Posterior cingulate gyrus (tissue), 11 donors: ENCODE data around the gene HOXA13.

ENCODE experiments used
- DNase-seq, 10 donors: peaks; one replicate each; pipeline versions ENCODE4 v3.0.0 to v3.0.0-alpha.2; 2020 to 2021; ENCODE audit warnings: mixed read lengths in 3 of 10
- intact Hi-C: fragments of 100-400 bp; cut with DNase I; formaldehyde crosslinking; loops from one replicate; pipeline ENCODE4 v1.15.1; 2023

Gene HOXA13

DNA sequence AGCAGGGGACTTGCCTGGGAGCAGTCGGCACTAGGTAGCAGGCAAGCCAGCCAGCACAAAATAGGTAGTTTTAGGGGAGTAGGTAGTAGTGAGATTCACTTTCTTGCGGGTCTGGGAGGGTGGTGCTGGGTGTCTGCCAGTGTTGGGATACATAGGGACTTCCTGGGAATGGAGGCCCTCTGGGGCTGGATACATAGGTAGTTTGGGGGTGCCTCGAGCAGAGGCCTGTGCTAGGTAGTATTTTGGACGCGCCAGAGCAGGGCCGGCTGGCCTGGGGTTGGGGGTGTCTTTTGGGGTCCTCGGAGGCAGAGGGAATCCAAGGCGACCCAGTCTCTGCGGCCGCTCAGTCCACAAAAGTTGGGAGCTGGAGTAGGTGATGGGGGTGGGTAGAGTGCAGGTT, 45.5 kb downstream of the HOXA13 start:
- intact Hi-C loops: no loop called here
- peak in 1 of 10 donors; percentile 12 for DNase-seq

DNA sequence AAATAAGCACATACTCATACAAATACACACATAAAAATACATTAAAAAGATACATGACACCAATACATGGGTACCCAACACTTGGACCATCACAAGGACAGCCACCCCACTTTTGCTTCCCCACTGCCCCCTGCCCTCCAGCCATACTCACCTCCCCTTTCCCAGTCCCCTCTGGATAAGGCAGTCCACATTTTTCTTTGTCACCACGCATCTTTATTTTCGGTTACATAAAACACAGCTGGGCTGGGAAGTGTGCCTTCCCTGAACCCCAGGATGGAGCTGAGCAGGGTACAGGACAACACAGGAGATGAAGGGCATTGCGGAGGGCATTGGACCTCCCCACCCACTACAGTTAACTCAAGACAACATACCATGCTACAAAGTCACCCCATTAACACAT, 46.4 kb downstream of the HOXA13 start:
- intact Hi-C loops: no loop called here

DNA sequence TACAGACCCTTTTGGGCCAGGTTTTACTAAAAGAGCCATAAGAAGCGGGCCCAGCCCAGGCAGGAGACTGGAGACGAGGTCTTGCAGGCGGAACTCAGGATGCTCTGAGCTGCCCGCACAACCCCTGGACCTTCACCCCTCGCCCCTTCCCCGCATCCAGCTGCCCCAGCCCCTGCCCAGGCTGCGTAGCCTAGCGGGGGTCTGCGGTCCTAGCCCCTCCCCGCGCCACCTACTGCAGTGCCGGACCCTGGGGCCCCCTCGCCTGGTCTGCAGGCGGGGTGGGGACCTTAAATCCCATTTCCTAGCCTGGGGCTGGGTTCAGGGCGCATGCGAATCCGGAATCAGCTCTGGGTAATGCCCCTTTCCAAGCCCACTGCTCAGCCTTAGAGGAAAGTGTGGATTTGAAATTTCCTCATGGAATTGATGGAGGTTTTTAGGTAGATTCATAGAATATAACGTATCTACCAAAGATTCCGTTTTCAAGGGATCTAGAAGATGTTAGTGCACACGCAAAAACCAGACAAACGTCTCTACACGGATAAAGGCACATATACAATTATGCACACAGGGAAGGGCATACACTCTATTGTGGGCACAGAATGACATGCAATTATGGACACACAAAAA, 47.0 kb downstream of the HOXA13 start:
- peak in 1 of 10 donors; percentile 65 for DNase-seq
- intact Hi-C loops: no loop called here

More for the DNA sequence above, 46.4 kb downstream of the HOXA13 start:
- DNase-seq: peak in 2 of 10 donors; percentile 0 to 16

DNA sequence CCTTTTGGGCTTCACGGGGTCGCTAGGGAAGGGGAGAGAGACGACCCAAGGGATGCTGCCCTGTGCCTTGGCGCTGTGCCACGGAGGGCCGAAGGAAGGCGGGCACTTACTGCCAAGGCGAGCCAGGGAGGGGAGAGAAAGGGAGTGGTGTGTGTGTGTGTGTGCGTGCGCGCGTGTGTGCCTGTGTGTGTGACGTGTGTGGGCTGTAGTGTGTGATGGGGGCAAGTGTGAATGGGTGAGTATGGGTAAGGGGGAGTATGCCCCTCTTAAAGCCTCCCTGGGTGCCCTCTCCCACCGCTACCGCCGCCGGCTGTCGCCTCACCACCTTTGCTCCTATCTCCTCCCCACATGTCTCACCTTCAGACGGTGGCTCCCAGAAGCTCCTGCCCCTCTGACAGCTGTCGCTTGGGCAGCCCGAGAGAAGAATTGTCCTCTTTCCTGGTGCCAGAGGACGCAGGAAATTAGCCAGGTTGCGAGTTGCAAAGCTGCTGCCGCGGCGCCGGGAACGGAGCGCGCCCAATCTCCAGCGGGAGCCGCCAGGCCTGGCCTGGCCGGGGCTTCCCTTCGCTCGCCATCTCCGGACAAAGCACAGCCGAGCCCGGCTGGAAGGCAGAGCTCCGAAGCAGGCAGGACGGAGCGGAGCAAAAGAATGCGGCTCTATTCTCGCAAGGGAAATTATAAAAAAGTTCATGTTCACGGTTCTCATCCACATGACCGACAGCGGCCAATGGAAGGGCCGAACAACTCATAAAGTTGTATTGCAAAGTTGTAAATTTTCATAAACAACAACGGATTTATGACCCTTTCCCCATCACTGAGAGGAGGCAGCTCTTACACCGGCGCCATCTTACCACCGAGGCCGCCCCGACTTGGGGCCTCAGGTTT, 47.7 kb downstream of the HOXA13 start, which contains the start of gene HOXA3:
HOXA3 (minus strand) TSS at position 653 of the 885 bp plus-strand sequence. CDS start 41,943 bp downstream, outside the sequence.
- peak in 3 of 10 donors; percentile 9 to 80 (median 29) for DNase-seq
- intact Hi-C loops: no loop called here

DNA sequence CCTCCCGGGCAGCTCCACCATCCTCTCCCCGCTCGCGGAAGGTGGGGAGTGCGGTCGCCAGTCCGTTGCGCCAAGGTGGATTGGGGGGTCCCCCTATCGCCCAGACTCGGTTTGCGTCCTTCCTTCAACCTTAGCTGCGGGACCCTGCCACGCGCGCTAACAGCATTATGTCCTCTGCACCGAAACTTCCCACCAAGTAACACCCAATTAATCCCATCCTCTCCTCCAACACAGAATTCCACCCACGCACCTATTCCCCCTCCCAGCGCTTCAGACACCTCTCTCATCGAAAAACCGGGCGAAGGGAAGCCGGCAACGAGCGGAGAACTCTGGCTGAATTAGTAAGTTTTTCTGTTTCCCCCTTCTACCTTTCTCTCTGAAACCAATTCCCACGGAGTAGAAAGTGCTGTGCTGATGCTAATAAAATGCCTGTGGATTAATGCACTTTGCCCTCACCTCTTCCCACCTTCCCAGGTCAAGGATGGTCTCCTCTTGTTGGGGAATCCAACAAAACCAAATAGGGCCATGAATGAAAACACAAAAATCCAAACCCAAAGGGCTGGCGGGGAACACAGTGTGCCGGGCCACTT, 48.5 kb downstream of the HOXA13 start:
- intact Hi-C loops: no loop called here
- DNase-seq: peak in 2 of 10 donors; percentile 13 to 69

DNA sequence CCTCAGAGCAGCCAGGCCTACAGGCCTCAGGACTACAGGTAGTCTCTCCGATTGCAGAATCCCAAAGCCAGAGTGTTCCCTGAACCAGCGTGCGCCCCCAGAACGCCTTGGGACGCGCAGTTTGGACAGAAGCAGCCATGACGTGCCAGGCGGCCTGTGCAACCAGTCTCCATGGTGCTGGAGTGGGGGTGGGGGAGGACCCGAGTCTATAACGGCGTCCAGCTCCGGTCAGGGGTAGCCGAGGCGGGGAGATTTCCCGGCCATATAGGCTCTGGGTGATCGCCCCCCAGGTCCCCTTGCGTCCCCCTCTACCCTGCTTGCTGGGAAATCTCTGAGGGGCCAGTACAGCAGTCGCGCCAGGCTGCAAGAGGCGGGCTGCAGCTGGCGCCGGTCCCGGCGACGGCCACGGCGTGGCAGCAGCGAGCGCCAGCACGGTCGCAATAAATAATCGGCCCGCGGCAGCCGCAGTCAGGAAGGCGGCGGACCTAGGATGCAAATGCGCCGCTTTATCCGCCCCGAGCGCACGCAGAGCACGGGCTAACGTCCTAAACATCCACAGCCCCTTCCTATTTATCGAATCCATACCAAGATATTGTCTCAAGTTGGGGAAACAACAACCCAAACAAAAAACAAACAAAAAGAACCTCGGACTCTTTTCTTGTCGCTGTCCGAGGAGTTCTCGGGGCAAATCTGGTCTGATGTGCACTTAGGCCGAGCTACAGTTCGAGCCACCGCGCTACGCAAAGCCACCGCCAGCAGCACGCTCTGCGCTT, 49.1 kb downstream of the HOXA13 start:
- intact Hi-C loops: no loop called here
- peak in 7 of 10 donors; percentile 28 to 85 (median 52) for DNase-seq

DNA sequence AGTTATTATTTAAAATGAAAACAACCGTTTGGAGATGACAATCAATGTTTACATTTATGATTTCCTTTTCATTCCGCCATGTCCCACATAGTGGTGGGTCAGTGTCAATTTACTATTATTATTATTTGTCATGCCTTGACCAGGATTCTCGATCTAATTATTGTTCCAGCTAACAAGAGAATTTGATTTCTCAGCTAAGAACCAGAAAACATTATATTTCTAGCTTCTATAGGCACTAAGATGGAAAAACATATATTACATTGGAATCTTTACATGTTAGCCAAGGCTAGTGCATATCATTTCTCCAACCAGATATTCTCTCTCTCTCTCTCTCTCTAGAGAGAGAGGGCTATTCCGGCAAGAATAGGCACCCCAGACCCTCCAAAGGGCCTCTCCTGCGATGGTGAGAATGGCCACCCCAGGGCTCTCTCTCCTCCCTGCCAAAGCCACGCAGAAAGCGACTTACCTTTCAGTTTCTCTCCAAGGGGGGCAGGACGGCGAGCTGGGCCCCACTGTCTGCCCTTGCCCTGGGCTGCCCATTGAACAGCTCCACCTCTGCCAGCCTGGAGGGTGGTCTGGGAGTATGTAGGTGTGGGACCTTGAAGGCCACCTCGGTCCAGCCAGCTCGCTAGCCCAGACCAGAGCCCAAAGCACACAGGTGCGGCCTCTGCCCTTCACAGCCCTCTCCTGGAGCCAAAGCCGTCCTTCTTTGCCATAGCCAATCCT, 49.9 kb downstream of the HOXA13 start:
- DNase-seq: peak in 3 of 10 donors; percentile 5 to 55 (median 38)
- intact Hi-C loops: no loop called here

DNA sequence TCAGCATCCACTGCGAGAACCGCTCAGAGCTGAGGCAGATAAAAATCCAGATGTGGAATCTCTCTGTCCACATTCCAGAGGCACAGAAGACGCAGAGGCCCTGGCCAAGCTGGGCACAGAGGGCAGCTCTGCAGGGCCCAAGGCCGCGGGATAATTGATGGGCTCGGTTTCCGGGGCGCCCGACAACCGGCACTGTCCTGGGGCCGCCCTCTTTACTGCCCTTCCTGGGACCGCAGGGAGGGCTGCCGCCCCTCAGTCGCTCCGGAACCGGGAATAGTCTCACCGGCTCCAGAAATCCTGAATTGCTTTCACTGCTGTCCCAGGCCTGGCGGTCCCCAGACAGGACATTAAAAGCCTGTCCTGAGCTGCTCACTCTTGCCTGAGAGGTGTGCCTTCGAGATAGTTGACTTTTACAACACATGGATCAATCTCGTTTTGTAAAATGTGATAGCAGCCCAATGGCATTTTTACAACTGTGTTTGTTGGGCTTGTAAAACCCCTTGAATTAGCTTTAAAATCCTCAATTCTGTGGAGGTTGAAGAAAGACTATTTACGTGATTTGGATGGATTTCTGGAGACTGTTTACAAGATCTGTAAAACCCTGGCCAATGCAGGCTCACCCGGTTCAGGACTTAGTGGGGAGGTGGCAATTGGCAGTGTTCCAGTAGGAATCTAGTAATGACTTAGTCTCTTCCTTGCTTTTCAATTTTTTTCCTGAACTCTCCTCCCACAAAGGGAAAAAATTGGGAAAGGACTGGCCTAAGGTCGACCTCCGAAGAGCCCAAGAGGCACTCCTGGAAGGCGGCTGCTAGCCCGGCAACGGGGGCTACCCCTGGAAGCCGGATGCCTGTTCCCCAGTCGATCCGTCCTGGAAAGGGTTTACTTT, 50.9 kb downstream of the HOXA13 start:
- intact Hi-C loops: no loop called here

DNA sequence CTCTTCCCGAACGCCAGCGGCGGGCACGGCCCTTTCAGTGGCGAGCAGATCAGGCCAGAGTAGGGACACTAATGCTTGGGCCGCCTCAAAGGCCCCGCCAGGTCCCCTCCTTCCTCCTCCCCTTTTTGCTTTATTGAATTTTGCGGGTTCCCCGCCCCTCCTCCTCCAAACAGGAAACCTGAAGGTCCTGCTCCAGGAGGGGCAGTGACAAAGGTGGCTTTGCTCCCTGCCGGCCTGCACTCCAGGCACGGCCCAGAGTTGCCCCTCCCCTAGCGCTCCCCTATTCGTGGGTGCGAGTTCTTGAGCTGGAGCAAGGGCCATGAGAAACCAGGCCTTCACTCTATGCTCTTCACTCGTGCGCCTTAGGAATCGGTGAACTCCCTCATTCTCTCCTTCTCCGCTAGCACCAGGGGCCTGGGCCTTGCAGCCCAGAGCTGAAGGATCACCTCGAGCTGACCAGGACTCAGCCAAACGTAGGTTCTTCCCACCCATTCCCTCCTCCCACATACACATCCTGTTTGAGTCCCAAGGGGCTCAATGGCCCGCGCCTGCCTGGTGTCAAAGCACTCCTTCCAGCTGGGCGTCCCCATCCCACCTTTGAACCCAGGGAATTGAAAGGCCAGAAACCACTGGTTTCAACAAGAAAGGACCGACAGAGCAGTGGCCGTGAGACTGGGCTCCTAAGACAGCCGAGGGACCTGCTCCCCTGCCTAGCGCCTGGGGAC, 51.7 kb downstream of the HOXA13 start:
- peak in 4 of 10 donors; percentile 8 to 75 (median 41) for DNase-seq
- intact Hi-C loops: no loop called here

More for the DNA sequence above, 50.9 kb downstream of the HOXA13 start:
- DNase-seq: peak in 2 of 10 donors; percentile 62 to 67

DNA sequence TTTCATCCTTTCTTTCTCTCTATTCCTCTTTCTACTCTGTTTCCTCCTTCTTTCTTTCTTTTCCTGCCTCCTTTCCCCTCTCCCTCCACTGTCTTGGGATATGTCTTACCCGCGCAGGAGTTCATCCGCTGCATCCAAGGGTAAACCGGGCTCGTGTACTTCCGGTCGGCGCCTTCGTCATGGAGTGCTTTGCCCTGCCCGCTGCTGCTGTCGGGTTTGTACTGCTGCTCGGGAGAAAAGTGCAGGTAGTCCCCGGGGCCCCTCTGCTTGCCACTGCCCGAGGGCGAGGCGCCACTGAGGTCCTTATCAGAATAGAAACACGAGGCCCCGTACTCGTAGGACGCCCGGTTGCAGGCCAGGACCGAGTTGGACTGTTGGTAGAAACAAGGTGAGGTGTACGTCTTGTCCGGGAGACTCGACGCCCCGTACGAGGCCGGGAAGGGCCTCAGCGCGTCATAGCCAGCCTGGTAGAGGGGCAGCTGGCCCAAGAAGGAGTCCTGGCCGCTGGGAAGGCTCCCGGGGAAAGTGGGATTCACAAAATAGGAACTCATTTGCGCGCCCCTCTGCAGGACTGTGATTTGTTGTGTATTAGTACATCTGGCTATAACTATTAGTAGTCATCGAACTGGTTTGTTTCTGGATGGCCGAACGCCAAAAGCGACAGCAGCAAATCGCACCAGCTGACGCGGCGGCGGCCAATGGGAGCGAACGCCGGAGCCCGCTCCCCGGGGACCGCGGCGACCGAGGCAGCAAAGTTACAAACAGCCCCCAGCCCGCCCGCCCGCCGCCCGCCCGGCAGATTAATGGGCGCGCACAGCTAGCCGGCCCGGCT, 52.5 kb downstream of the HOXA13 start, which contains the start of gene HOXA6:
HOXA6 (minus strand) TSS at position 576 of the 832 bp plus-strand sequence; CDS start at position 551, 25 bp downstream.
- peak in 5 of 10 donors; percentile 13 to 69 (median 59) for DNase-seq
- intact Hi-C loops: no loop called here

DNA sequence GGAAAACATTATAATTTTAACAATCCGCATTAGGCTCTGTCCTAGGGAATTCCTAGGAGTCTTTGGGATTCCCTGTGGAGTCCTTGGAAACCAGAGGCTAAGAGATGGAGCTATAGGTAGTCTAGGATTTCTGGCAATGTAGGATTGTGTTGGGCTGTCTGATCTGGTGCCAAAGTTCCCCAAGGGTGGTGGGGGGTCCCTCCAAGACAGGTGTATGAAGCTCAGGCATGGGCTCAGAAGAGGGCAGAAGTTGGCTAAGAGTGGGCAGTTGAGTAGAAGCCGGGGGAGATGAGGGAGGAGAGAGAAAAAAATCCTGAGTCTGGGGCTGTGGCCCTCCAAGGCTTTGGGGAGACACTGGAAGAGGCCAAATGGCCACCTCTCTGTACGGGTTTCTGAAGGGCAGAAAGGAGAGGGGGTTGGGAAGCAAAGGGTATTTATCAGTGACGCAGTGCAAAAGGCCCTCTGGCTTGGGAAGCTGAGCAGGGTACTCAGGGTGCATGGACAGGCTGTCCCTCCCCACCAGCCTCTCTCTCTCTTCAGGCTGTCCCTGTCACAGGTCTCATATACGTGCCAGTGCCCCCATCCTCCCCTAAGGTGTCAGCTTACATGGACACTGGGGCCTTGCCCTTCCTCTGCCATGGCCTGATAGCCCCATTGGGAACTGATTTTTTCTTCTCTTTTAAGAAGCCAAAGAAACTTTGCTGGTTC, 53.2 kb downstream of the HOXA13 start:
- intact Hi-C loops: no loop called here
- peak in 2 of 10 donors; percentile 10 to 42 for DNase-seq

DNA sequence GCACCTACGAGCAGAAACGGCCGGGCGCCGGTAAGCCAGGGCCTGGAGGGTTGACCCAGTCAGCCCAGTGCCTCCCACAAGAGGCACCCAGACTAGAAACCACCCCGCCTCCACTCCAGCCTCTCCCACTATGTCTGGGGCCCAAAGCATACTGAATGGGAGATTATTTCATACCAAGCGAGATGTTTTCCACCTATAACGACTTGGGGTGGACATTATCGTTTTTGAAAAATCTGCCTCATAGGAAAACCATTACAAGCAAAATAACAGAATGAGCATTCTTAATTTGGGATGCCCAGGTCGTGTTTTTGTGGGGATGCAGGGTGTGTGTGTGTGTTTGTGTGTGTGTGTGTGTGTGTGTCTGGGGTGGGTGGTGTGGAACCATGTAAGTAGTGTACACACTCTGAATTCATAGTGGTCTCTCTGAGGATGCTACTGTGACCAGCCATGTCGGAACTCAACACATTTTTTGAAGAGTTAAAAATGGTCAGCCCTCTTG, 53.9 kb downstream of the HOXA13 start:
- intact Hi-C loops: no loop called here
- peak in 2 of 10 donors; percentile 64 to 75 for DNase-seq

DNA sequence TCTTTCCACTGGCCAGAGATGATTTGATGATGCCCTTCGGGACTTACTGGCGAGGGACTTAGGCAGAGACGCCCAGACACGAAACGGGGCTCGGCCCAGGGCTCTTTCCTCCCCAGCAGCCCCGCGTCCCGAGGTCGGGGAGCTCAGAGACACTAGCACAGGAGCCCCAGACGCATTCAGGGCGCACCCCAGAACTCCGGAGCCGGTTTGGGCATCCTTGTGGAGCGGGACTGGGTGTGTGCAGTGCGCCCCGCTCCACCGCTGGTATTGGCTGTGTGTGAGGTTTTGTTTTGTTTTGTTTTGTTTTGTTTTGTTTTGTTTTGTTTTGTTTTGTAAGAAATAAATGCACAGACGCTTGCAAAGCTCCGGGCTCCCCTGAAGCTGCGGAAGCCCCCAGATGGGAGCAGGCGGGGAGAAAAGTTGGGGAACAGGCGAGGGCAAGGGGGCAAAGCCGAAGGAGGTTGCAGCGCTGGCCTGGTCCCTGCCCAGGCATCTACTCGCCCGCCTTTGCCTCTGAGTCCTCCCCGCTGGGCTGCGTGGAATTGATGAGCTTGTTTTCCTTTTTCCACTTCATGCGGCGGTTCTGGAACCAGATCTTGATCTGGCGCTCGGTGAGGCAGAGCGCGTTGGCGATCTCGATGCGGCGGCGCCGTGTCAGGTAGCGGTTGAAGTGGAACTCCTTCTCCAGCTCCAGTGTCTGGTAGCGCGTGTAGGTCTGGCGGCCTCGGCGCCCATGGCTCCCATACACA, 54.6 kb downstream of the HOXA13 start:
- peak in 2 of 10 donors; percentile 10 to 28 for DNase-seq
- intact Hi-C loops: no loop called here

DNA sequence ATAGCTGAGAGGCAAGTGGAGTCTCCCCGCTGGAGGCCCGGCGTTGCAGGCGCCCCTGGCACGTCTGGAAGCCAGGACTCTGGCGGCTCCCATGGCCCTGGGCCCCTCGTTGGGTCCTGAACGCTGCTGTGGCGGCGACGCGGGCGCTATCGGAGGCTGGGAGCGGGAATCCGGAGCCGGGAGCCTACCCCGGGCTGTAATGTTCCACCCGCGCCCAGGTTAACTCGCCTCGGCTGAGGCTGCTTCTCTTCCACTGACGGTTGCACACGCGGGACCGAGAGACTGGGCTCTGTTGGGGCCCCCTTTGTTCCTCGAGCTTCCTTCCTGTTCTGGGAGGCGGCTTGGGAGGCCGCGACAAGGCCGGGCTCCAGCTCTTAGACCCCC, 55.1 kb downstream of the HOXA13 start:
- DNase-seq: peak in 1 of 10 donors; percentile 35

More for the DNA sequence above, 55.1 kb downstream of the HOXA13 start:
- intact Hi-C loops: no loop called here
